HG02943 (cell line): Measurements from ENCODE around the gene TAPBPL.

Experiments
- ATAC-seq: cut with Tn5 transposase; IDR thresholded peaks from one replicate; pipeline ENCODE4 v1.9.1; 2021; ENCODE audit warnings: mild to moderate bottlenecking, low read depth, moderate library complexity; ENCODE audit not compliant: unreplicated experiment

The TAPBPL gene

DNA sequence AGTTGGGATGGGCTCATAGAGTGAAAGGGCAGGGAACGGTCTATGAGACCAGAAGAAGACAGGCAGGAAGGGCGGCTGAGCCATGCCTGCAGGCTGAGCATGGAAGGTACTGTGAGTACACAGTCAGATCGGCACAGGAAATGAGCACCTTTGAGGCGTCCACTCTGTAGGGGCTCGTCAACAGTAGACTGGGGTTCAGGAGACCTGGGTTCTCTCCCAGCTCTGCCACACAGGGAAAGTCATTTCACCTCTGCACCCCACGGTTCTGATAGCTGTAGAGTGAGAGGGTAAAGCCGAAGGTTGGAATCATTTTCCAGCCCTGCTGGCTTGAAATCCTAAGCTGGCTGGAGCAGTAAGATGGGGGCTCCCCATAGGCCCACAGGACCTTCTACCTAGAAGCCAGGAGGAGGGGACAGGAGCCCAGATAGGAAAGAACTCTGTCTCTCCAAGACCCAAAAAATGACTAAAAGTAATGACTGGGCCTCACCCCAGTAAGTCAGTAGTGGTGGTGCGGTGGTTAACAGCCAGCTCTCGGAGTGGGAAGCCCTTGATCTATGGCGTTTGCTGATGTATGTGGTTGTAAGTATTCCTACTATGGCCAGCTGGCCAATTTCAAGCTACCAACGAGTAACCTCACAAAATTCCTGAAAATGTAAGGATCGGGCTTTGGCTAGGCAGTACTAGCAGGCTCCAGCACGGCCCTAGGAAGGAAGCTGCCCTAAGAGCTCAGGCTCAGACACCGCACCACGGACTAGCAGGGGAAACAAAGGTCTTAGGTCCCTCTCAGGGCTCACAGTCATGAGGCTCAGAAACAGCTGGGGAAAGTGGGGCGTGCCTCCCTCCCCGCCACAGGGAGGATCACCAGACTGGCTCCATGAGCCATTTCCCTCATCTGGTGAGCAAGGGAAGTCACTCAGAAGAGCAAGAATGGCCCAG, 17.4 kb upstream of the TAPBPL start:
- no peak for ATAC-seq

DNA sequence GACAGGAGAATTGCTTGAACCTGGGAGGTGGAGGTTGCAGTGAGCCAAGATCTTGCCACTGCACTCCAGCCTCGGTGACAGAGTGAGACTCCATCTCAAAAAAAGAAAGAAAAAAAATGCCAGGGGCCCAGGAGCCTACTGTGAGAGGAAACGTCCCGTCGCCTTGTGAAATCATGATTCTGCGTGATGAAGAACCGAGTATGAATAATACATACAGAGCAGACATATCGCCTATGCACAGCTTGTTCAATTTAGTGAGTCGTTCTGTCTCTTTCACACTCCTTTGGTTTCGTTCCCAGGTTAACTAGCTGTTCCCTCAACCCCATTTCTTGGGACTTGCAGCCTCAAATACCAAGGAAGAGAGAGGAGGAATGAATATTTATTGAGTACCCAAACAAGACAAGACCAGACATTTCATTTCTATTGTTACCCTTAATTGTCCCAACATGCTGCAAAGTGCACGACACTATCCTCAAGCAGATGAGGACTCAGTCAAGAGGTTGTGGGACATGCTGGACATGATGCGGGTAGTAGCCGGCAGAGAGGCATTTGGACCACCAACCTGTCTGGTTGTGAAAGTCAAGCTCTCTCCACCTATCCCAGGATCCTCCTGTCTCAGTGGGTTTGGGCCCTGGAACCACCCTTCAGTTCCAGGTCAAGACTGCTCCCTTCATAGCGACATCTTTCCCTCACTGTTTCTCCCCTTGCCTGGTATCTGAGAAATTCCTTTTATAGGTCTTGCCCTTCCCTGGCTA, 15.7 kb upstream of the TAPBPL start:
- ATAC-seq: no peak

DNA sequence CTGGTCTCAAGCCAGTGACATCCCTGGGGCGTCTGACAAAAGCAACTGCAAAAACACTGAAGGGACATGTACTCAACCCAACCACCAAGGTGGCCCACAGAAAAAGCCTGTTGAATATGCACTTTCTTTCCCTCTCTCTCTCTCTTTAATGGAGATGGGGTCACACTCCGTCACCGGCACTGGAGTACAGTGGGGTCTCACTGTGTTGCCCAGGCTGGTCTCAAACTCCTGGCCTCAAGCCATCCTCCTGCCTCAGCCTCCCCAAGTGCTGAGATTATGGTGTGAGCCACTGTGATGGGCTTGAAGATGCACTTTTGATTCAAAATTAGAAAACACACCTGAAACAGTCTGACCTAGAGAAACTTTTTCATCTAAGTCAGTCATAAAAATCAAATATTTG, 14.3 kb upstream of the TAPBPL start:
- ATAC-seq: no peak

DNA sequence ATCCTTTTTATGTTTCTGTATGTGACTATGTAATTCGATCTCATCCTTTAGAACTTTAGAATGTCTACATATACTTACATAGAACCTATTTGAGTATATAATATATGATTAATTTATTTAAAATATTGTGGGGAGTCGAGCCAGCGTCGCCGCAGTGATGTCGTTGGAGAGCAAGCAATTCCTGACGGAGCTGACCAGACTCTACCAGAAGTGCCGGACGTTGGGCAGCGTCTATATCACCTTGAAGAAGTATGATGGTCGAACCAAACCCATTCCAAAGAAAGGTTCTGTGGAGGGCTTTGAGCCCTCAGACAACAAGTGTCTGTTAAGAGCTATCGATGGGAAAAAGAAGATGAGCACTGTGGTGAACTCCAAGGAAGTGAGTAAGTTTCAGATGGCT, 13.5 kb upstream of the TAPBPL start:
- no peak for ATAC-seq

DNA sequence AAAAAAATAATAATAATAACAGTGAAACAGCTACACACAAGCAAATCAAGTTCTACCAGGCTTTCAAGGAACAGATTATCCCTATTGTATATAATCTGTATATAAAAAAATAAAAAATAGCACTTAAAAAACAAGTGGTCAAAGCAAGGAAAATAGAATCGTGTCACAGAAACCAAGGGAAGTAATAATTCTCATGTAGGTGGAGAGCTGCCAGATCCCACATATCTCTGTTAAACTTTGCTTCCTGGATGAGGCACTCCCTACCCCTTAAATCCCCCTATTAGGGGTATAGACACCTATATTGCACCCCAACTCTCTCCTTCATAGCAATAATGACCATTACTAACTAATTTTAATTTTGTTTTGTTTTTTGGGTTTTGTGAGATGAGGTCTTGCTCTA, 11.5 kb upstream of the TAPBPL start:
- no peak for ATAC-seq

DNA sequence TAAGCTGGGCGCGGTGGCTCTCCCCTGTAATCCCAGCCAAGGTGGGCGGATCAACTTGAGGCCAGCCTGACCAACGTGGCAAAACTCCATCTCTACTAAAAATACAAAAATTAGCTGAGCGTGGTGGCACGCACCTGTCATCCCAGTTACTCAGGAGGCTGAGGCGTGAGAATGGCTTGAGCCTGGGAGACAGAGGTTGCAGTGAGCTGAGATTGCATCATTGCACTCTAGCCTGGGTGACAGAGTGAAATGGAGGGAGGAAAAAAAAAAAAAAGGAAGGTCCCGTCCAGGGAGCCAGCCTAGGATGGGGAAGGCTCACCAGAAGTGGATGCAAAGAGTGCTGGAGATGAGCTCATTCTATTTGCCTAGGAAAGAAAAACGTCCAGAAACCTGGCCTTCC, 9.0 kb upstream of the TAPBPL start:
- no peak for ATAC-seq

DNA sequence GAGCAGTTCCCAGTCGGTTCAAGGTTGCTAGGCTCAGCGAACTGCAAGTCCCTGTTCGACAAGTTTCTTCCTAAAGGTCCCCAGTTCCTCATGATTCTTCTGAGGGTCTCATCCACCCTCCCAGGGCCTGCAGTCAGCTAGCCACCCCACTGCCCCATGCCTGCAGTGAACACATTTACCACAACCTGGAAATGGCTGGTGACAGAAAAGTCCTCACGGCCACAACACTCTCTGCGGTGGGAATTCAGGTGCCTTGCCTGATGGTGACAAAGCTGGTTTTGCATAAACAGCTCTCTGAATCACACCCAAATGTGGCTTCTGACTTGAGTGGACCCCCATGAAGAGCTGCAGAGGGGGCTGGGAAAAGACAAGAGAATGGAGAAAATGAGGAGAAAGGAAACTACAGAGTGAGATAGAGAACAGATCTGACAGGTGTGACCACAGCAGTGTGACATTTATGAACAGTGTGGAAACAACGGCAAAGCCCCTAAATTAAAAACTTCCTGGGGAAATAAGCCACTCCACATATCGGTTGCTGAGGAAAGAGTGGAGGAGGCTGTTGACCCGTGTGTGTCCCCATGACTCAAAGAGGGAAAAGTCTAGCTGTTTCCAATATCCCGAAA, 8.4 kb upstream of the TAPBPL start:
- ATAC-seq: no peak

DNA sequence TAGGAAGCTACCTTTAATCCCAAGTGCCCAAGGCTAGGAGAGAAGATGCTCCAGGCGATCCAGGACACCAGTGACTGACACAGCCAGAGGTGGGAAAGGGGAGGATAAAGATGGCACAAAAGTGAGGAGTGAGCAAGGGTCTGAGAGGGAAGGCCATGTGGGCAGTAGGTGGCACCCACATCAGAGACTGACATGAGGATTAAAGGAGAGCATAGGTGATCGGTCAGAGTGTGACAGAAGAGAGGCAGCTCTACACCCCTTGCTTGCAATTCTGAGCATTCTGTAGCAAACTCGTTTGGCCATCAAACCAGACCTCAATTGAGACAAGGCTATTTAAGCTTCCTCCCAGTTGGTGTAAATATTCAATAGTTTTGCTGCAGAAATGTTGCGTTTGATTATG, 7.8 kb upstream of the TAPBPL start:
- no peak for ATAC-seq

DNA sequence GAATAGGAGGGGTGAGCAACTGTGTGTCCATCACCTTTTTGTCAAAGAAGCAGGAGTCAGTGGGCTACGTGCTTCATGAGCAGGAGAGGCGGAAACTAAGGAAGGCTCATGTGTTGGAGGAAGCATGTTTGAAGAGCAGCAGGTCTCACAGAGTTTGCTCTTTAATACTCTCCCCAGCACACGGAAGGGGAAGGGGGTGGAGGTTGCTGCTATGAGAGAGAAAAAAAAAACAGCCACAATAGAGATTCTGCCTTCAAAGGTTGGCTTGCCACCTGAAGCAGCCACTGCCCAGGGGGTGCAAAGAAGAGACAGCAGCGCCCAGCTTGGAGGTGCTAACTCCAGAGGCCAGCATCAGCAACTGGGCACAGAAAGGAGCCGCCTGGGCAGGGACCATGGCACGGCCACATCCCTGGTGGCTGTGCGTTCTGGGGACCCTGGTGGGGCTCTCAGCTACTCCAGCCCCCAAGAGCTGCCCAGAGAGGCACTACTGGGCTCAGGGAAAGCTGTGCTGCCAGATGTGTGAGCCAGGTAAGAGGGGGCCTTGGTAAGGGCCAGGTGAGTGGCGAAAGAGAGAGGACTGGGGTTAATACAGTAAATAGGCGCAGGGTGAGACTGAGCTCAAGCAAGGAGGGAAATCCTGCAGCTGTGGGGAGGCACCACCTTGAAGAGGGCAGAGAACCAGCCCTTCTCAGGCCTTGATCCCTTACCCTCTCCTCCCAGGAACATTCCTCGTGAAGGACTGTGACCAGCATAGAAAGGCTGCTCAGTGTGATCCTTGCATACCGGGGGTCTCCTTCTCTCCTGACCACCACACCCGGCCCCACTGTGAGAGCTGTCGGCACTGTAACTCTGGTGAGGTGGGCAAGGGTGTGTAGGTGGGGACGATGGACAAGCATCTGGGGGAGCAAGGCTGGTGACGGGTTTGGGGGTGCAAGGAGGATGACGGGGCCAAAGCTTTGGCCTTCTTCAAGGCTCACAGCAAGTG, 6.8 kb upstream of the TAPBPL start, which contains the start of gene CD27:
Gene CD27, plus strand, starts transcription at position 252 of the 985 bp plus-strand sequence. Its CDS starts 141 bp downstream, at position 393.
- ATAC-seq: no peak

DNA sequence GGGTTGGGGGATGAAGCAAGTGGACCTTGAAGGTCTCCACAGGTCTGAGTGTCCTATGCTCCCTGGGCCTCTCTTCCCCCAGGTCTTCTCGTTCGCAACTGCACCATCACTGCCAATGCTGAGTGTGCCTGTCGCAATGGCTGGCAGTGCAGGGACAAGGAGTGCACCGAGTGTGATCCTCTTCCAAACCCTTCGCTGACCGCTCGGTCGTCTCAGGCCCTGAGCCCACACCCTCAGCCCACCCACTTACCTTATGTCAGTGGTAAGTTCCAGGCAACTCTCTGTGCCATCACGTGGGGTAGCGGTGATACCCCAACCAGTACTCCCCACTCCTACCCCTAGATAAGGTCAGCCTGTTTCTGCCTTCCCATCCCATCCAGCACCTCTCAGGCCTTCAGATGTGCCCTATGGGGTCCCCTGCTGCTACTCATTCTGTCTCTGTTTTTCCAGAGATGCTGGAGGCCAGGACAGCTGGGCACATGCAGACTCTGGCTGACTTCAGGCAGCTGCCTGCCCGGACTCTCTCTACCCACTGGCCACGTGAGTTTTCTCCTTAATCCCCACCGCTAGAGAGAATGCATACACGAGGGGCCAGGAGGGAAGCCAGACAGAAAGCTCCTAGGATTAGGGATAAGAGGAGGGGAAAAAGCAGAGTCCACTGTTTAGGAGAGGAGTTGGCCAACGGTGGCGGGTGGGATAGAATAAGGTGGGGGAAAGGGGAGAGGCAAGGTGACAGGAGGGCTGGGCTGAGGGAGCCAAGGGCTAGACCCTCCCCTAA, 1.6 kb upstream of the TAPBPL start:
- ATAC-seq: no peak

DNA sequence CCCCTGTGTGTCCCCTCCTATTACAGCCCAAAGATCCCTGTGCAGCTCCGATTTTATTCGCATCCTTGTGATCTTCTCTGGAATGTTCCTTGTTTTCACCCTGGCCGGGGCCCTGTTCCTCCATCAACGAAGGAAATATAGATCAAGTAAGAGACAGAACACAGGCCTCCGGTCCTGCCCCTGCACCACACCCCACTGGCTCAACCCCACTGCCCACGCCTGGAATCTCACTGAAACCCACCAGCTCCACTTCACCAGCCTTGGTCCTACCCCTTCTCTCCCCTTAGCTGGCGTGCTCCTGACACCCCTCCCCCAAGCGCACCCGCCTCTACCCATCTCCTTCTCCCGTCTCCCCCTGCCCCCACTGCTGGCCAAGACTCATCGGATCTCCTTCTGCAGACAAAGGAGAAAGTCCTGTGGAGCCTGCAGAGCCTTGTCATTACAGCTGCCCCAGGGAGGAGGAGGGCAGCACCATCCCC, 934 bp upstream of the TAPBPL start:
- no peak for ATAC-seq

DNA sequence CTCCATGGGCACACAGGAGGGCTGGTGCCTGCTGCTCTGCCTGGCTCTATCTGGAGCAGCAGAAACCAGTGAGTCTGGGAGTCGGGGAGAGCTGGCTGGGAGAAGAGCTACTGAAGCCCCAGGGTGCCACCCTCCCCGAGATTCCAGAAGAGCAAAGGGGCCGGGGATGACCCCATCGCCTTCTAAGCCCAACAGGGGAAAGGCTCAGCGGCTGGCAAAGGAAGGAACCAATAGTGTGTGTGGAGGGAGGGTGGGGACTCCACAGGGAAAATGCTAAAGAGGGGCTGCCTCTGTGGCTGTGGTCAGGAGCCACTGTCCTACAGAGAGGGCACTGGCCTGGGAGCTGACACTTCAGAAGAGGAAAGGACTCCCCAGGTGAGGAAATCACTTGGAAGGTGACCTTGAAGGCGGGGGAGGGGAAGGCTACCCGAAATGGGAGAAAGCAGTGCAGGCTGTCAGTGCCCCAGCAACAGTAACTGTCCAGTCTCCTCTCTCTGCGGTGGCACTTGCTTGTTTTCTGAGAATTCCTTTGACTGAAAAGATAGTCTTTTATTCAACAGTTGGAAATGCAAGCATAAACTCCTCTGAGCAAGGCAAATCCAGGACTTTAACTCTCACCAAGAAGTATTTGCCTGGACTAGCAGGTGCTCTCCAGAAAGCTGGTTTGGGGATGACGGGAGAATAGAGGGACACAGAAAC, 552 bp downstream of the TAPBPL start:
- no peak for ATAC-seq

DNA sequence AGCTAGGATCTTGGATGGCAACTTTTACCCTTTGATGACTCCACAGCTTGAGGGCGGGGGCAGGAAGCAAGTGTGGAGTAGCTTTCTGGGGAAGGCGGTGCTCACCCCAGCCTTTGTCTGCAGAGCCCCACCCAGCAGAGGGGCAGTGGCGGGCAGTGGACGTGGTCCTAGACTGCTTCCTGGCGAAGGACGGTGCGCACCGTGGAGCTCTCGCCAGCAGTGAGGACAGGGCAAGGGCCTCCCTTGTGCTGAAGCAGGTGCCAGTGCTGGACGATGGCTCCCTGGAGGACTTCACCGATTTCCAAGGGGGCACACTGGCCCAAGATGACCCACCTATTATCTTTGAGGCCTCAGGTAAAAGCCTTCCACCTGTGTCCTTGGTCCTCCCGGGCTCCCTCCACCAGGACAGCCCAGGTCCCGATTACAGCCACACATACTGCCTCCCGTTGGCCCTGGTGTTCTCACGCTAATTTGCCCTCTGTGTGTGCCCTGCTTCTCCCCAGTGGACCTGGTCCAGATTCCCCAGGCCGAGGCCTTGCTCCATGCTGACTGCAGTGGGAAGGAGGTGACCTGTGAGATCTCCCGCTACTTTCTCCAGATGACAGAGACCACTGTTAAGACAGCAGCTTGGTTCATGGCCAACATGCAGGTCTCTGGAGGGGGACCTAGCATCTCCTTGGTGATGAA, 1.2 kb downstream of the TAPBPL start:
- no peak for ATAC-seq

DNA sequence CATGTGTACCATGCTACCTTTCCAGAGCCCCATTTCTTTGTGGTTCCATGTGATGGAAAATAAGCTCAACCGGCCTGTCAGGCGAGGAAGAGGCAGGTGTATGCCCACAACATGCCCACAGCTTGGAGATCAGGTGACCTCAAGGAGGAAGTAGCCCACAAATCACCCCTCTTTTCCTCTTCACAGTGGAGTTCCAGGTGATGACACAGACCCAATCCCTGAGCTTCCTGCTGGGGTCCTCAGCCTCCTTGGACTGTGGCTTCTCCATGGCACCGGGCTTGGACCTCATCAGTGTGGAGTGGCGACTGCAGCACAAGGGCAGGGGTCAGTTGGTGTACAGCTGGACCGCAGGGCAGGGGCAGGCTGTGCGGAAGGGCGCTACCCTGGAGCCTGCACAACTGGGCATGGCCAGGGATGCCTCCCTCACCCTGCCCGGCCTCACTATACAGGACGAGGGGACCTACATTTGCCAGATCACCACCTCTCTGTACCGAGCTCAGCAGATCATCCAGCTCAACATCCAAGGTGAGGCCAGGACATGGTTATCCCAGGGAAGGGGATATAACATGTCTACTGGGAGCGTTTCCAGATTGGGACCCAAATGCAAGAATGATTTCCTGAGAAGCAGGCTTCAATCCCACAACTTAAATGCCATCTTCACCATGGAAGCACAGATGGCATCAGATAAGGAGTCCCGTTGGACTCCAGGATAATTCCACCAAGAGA, 5.5 kb downstream of the TAPBPL start:
- ATAC-seq: no peak

DNA sequence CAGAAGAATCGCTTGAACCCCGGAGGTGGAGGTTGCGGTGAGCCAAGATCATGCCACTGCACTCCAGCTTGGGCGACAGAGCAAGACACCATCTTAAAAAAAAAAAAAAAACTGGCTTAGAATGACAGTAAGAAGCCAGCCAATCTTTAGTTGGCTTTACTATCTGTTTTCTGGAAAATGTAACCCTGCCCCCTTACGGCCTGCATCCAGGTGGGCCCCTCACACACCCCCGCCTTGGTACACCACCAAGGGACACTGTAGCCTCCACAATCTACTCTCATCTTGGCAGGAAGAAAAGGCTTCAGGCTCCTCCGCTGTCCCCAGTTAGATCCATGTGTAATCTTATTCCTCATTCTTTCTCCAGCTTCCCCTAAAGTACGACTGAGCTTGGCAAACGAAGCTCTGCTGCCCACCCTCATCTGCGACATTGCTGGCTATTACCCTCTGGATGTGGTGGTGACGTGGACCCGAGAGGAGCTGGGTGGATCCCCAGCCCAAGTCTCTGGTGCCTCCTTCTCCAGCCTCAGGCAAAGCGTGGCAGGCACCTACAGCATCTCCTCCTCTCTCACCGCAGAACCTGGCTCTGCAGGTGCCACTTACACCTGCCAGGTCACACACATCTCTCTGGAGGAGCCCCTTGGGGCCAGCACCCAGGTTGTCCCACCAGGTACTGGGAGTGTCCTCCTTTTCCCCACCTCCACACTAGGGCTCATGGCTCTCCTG, 6.6 kb downstream of the TAPBPL start:
- no peak for ATAC-seq

DNA sequence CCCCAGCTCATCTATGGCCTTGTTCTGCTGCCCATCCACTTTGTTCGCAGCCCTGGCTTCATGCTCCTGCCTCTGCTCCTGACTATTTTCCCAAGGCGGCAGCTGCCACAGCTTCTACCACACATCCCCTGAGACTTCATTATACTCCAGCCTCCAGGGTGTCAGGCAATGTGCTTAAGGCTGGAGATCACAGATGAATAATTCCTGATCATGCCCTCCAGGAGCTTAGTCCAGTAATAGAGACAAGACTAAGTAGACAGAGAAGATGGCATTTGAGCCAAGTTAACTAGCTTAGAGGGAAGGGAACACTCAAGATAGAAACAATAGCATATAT, 7.1 kb downstream of the TAPBPL start:
- no peak for ATAC-seq
